Calu3 (cell line): ENCODE measurements around the gene ADCY6. TPM values are rescaled to one million over a fixed set of nuclear protein-coding genes. Genes with fewer than 3 reads are reported as not detected.

Source experiments
- BruUV-seq: library from RNA; stranded (reverse); fragments of 400-500 nt; replicated peaks from 2 replicates; lab custom pipeline; 2021; lab: Mats Ljungman, UMichigan
- CTCF ChIA-PET: fragments of 300-600 bp; sonication (Branson Sonifier 250); formaldehyde crosslinking; loops from one replicate; lab custom pipeline; 2022; ENCODE audit warnings: antibody characterized with exemption; lab: Charles Lee
- DNase-seq: peaks from one replicate; pipeline ENCODE4 v3.0.0; 2022
- H3K27ac Mint-ChIP-seq: one replicate; pipeline ENCODE4 v1.8.0; 2022; ENCODE audit warnings: mixed read lengths; ENCODE audit not compliant: unreplicated experiment
- H3K27me3 Mint-ChIP-seq: one replicate; pipeline ENCODE4 v1.8.0; 2022; ENCODE audit warnings: mixed read lengths; ENCODE audit not compliant: unreplicated experiment
- H3K36me3 Mint-ChIP-seq: one replicate; pipeline ENCODE4 v1.8.0; 2022; ENCODE audit warnings: mild to moderate bottlenecking, moderate library complexity, mixed read lengths; ENCODE audit not compliant: insufficient read depth, unreplicated experiment
- H3K4me1 Mint-ChIP-seq: one replicate; pipeline ENCODE4 v1.8.0; 2022; ENCODE audit warnings: mild to moderate bottlenecking, low read depth, mixed read lengths; ENCODE audit not compliant: unreplicated experiment
- H3K4me3 Mint-ChIP-seq: one replicate; pipeline ENCODE4 v1.8.0; 2022; ENCODE audit warnings: mild to moderate bottlenecking, low read depth, moderate library complexity, mixed read lengths; ENCODE audit not compliant: unreplicated experiment
- H3K9me3 Mint-ChIP-seq: one replicate; pipeline ENCODE4 v1.8.0; 2022; ENCODE audit warnings: low read depth, mixed read lengths; ENCODE audit not compliant: unreplicated experiment
- CTCF ChIP-seq: fragments of 200-600 bp; IDR thresholded peaks from one replicate; pipeline ENCODE4 v1.8.0; 2022; ENCODE audit warnings: antibody characterized with exemption; ENCODE audit not compliant: unreplicated experiment
- intact Hi-C: fragments of 100-400 bp; cut with micrococcal nuclease; formaldehyde crosslinking; loops from one replicate; pipeline ENCODE4 v1.10.0; 2022; ENCODE audit not compliant: unreplicated experiment
- total RNA-seq: library from RNA; stranded (reverse); gene quantifications from 2 replicates; pipeline ENCODE4 v1.2.3, GENCODE V29; 2022

The ADCY6 gene
- total RNA-seq, 1 experiment from 2014 or later, result 42.9 TPM

DNA sequence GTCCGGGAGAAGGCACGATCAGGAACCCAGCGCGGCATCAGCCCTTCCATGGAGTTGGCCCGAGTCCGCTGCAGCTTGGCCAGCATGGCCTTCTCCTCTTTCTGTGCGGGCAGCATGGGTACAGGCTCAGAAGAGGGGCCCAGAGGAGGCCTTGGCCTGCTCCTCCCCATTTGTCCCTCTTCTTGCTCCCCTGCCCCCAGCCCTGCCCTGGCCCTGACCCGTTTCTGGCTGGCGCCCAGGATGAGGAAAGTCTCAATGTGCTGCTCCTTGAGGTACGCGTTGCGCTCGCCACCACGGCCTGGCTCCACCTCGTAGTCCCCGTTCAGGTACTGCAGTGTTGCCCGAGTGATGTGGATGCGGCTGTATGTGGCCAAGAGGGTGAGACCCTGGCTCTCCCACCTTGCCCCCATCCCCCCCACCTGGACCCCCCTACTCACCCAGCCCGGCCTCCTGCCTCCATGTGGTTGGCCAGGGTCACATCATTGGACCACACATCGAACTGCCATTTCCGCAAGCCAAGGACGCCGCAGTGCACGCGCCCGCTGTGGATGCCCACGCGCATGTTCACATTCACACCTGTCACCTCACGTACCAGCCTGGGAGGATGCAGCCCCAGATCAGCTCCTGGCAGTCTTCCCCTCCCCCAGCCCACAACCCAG, 12.8 kb downstream of the ADCY6 start:
- TF ChIP-seq CTCF, result no peak
- no peaks in the 10 kb centered on the region for H3K27me3 Mint-ChIP-seq
- peaks cover 9% of the 10 kb centered on the region for H3K36me3 Mint-ChIP-seq
- no peaks in the 10 kb centered on the region for H3K4me1 Mint-ChIP-seq
- CTCF ChIA-PET, result no interaction called here
- no peaks in the 10 kb centered on the region for H3K9me3 Mint-ChIP-seq
- no TSS peak for BruUV-seq
- no peak overlapping the region for H3K27ac Mint-ChIP-seq
- no peak overlapping the region for H3K4me3 Mint-ChIP-seq
- intact Hi-C loops, result no loop called here
- no peak for DNase-seq

DNA sequence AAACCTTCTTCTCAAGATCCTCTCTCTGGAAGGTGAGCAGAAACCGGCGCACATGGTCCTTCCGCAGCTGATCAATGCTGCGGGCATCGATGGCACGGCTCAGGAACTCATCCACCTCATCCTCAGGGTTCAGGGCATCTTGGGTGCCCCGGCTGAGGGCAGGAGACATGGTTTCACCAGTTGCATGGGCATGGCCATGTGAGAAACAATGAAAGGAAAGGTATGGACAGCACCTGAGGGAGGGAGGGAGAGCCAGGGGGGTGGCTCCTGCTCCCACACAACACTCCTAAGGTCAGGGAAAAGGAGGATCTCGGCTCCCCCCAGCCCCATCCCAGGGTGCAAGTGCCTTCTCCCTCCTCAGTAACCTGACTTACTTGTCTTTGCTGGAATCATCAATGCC, 13.6 kb downstream of the ADCY6 start:
- CTCF ChIA-PET, result no interaction called here
- intact Hi-C loops, result no loop called here
- Mint-ChIP-seq H3K4me1 (no peaks in the 10 kb centered on the region), H3K36me3 (peaks cover 9% of the 10 kb centered on the region), H3K9me3 (no peaks in the 10 kb centered on the region), H3K4me3 (no peak overlapping the region), H3K27ac (no peak overlapping the region), H3K27me3 (no peaks in the 10 kb centered on the region)
- no peak for DNase-seq
- no TSS peak for BruUV-seq
- TF ChIP-seq CTCF, result no peak

- H3K27ac Mint-ChIP-seq, result no peak overlapping the region
- DNase-seq, result no peak
- no TSS peak for BruUV-seq
- no peak overlapping the region for H3K4me3 Mint-ChIP-seq
- intact Hi-C loops, result no loop called here
- peaks cover 9% of the 10 kb centered on the region for H3K36me3 Mint-ChIP-seq
- no peaks in the 10 kb centered on the region for H3K27me3 Mint-ChIP-seq
- H3K9me3 Mint-ChIP-seq, result no peaks in the 10 kb centered on the region
- no peaks in the 10 kb centered on the region for H3K4me1 Mint-ChIP-seq
- TF ChIP-seq CTCF, result no peak
- CTCF ChIA-PET, result no interaction called here
These were observed 14.4 kb downstream of the ADCY6 start for GRCh38 chr12:48774516-48774915.

- H3K4me3 Mint-ChIP-seq, result no peak overlapping the region
- peaks cover 9% of the 10 kb centered on the region for H3K36me3 Mint-ChIP-seq
- intact Hi-C loops, result no loop called here
- H3K4me1 Mint-ChIP-seq, result no peaks in the 10 kb centered on the region
- CTCF ChIA-PET, result no interaction called here
- no peaks in the 10 kb centered on the region for H3K9me3 Mint-ChIP-seq
- H3K27ac Mint-ChIP-seq, result no peak overlapping the region
- TF ChIP-seq CTCF, result no peak
- no TSS peak for BruUV-seq
- DNase-seq, result no peak
- no peaks in the 10 kb centered on the region for H3K27me3 Mint-ChIP-seq
These were observed 15.2 kb downstream of the ADCY6 start for GRCh38 chr12:48773686-48774085.
